Transverse colon (tissue), 4 donors: ENCODE measurements around the gene SP2. TPM values are rescaled to one million over a fixed set of nuclear protein-coding genes. Genes with fewer than 3 reads are reported as not detected.

ENCODE experiments used
- DNase-seq: peaks from one replicate; pipeline ENCODE4 v3.0.0-alpha.2; 2019
- H3K27ac ChIP-seq, 4 donors: fragments of 200-600 bp; sonication (generic); 2 replicates each; pipeline ENCODE4 v1.5.1; 2016 to 2018; ENCODE audit warnings: inconsistent platforms in 4 of 4
- H3K27me3 ChIP-seq: fragments of 200-600 bp; sonication (generic); 2 replicates; pipeline ENCODE4 v1.5.1; 2017; ENCODE audit warnings: inconsistent platforms
- H3K36me3 ChIP-seq, 4 donors: fragments of 200-600 bp; sonication (generic); 2 replicates each; pipeline ENCODE4 v1.5.1; 2017 to 2019; ENCODE audit warnings: inconsistent platforms in 4 of 4
- H3K4me1 ChIP-seq, 4 donors: fragments of 200-600 bp; sonication (generic); 2 replicates each; pipeline ENCODE4 v1.5.1; 2017 to 2020; ENCODE audit warnings: inconsistent platforms in 4 of 4
- H3K4me3 ChIP-seq, 4 donors: fragments of 200-600 bp; sonication (generic); 1 replicate in 1 of 4; 2 replicates in 3 of 4; pipeline versions ENCODE4 v1.5.1 to v1.6.1; 2017 to 2019; ENCODE audit warnings: inconsistent platforms in 4 of 4
- H3K9me3 ChIP-seq, 2 donors: fragments of 200-600 bp; sonication (generic); 2 replicates each; pipeline ENCODE4 v1.5.1; 2017 to 2019; ENCODE audit warnings: inconsistent platforms in 2 of 2
- EP300 ChIP-seq: sonication (generic); formaldehyde crosslinking; IDR thresholded peaks from one replicate; pipeline ENCODE4 v1.6.1; 2017; ENCODE audit warnings: antibody characterized with exemption, low read depth
- POLR2A ChIP-seq: fragments of 450-650 bp; IDR thresholded peaks from one replicate; pipeline ENCODE4 v1.6.1; 2016; ENCODE audit warnings: antibody characterized with exemption, mild to moderate bottlenecking, moderate library complexity
- POLR2AphosphoS5 ChIP-seq, 3 donors: sonication (generic); formaldehyde crosslinking; IDR thresholded peaks; one replicate each; pipeline ENCODE4 v1.6.1; 2016; ENCODE audit warnings: antibody characterized with exemption in 3 of 3
- WGBS, 2 donors: methylation state at CpG; one replicate each; pipeline ENCODE4 v1.1.5; 2018; ENCODE audit warnings: low coverage in 1 of 2; 5-methylcytosine and 5-hydroxymethylcytosine counted together
- in situ Hi-C, 4 donors: fragments of 200-750 bp; cut with MboI; loops; one replicate each; pipeline versions ENCODE4 v1.15.0 to v1.15.1; 2017; ENCODE audit warnings: low sequenced_read_pairs in 3 of 4, low pct_ligation_motif_present in 1 of 4, low pct_unique_long_range_greater_than_20kb in 1 of 4
- intact Hi-C: fragments of 100-400 bp; cut with DNase I; formaldehyde crosslinking; loops from one replicate; pipeline ENCODE4 v1.15.1; 2023; ENCODE audit warnings: low total_unique reads
- total RNA-seq, 4 donors: library from RNA; depleted of rRNA; stranded (reverse); fragments of >200 nt; gene quantifications; one replicate each; pipeline ENCODE4 v1.1.0, GENCODE V29; 2016
- TF ChIP-seq, protein P1 (sequence below), 5 experiments: fragments of 200-600 bp in 3 of 5; fragments of 450-650 bp in 2 of 5; sonication (generic) in 3 of 5; IDR thresholded peaks; 1 replicate in 2 of 5; 2 replicates in 3 of 5; pipeline ENCODE4 v1.5.1; 2016 to 2017; ENCODE audit warnings: antibody characterized with exemption in 5 of 5, inconsistent platforms in 3 of 5, mild to moderate bottlenecking in 2 of 5, moderate library complexity in 1 of 5

SP2 gene
- total RNA-seq, 4 donors from 2014 or later, result 8.3 to 22.1 (median 17.4) TPM

DNA sequence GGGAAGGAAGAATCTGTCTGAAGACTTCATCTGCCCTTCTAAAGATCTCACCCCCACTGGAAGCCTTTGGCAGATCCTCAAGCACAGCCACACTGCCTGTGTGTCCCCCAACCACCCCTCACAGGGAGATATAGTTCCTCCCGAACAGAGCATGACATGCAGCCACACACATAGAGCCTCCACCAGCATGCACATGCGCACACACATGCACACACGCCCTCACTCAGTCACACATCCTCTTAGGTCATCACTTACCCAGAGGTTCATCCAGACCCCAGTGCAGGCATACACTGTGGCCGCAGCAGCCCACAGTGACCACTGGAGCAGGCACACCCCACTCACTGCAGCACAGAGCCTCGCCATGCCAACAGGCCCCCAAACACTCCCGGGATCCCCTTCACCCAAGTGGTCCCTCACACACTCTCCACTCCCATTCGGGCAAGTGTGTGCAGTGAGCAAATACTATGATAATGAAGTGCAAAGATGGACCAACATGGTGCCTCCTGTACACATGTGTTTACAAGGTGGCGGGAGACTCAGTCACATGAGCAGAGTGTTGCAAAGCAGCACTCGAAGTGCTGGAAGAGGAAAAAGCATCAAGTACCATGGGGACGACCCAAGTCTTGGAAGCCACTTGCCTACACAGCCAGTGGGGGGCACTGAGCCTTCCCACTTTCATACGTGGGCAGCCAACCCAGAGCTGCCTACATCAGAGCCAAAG lies 28.1 kb upstream of the SP2 start:
- intact Hi-C loops (no loop called here), in situ Hi-C loops (no loop called here)
- TF ChIP-seq EP300, result no peak
- no peak for TF ChIP-seq POLR2AphosphoS5 (IDR thresholded peaks at IDR 0.05)
- no peak for TF ChIP-seq POLR2A
- TF ChIP-seq, protein P1, sequence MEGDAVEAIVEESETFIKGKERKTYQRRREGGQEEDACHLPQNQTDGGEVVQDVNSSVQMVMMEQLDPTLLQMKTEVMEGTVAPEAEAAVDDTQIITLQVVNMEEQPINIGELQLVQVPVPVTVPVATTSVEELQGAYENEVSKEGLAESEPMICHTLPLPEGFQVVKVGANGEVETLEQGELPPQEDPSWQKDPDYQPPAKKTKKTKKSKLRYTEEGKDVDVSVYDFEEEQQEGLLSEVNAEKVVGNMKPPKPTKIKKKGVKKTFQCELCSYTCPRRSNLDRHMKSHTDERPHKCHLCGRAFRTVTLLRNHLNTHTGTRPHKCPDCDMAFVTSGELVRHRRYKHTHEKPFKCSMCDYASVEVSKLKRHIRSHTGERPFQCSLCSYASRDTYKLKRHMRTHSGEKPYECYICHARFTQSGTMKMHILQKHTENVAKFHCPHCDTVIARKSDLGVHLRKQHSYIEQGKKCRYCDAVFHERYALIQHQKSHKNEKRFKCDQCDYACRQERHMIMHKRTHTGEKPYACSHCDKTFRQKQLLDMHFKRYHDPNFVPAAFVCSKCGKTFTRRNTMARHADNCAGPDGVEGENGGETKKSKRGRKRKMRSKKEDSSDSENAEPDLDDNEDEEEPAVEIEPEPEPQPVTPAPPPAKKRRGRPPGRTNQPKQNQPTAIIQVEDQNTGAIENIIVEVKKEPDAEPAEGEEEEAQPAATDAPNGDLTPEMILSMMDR (IDR thresholded peaks at IDR 0.05), result no peak
- no peaks in the 10 kb centered on the region for H3K9me3 ChIP-seq
- no peak overlapping the region for H3K4me3 ChIP-seq
- peaks cover 45% of the 10 kb centered on the region for H3K27me3 ChIP-seq
- WGBS, 2 donors, result 67 to 81% methylated on average over 3 to 11 of the region's 11 CpGs
- peaks cover 0 to 9% (median 3%) of the 10 kb centered on the region in 4 donors for H3K4me1 ChIP-seq
- no peak overlapping the region for H3K27ac ChIP-seq
- no peaks in the 10 kb centered on the region for H3K36me3 ChIP-seq
- DNase-seq, result no peak

DNA sequence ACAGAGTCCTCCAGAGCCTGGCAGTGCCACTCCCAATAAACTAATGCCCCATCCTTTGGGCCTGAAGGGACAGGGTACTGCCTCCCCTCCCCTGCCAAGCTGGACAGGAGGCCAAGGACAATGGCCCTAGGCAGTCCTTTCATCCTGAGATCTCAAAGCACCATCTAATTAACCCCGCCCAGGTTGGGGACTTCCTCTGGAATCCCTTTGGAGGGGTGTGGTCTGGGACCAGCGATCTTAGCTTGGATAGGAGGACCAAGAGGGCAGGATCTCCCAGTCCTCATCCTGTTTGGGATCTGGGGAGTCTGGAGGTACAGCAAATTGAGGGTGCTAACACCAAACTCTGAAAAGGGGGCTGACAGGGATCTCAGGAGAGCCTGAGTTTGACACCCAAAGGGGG lies 26.9 kb upstream of the SP2 start:
- 44% methylated on average over 2 of the region's 2 CpGs; no CpG with 5 or more reads in 1 of the 2 donors for WGBS, 2 donors
- TF ChIP-seq POLR2AphosphoS5 (IDR thresholded peaks at IDR 0.05) (no peak), POLR2A (no peak), EP300 (no peak)
- TF ChIP-seq, protein P1 (IDR thresholded peaks at IDR 0.05), result no peak
- in situ Hi-C loops, result no loop called here
- no peak for DNase-seq
- Histone ChIP-seq H3K27ac (no peak overlapping the region), H3K4me3 (no peak overlapping the region), H3K4me1 (peaks cover 0 to 9% (median 3%) of the 10 kb centered on the region in 4 donors), H3K9me3 (no peaks in the 10 kb centered on the region), H3K27me3 (peaks cover 51% of the 10 kb centered on the region), H3K36me3 (no peaks in the 10 kb centered on the region)
- intact Hi-C loops, result no loop called here

DNA sequence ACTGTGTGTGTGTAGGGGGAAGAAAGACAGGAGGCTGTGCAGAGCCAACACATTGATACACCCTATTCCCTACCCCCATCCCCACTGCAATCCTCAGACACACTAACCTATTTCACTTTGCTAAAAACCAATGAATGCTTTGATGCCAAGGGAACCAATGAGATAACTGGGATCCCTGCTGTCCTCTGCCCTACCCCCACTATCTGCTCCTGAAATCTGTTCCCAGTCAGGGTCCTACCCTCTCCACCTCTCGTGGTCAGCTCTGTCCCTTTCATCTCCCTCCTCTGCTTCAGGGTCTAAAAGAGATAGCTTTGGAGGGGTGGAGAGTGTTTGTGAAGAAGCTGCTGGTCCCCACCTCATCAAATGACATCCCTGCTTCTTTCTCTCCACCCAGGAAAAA lies 26.0 kb upstream of the SP2 start:
- no peak for DNase-seq
- TF ChIP-seq, protein P1 (IDR thresholded peaks at IDR 0.05), result no peak
- TF ChIP-seq POLR2AphosphoS5 (IDR thresholded peaks at IDR 0.05) (no peak), POLR2A (no peak), EP300 (no peak)
- 18% methylated on average over 1 of the region's 1 CpG; no CpG with 5 or more reads in 1 of the 2 donors for WGBS, 2 donors
- Histone ChIP-seq H3K27ac (no peak overlapping the region), H3K27me3 (peaks cover 57% of the 10 kb centered on the region), H3K36me3 (no peaks in the 10 kb centered on the region), H3K4me3 (no peak overlapping the region), H3K9me3 (no peaks in the 10 kb centered on the region), H3K4me1 (peaks cover 0 to 4% (median under 1%) of the 10 kb centered on the region in 4 donors)
- intact Hi-C loops, result no loop called here
- in situ Hi-C loops, result no loop called here

GRCh38 chr17:47871048-47871447 lies 25.0 kb upstream of the SP2 start:
- H3K27ac ChIP-seq, result no peak overlapping the region
- H3K27me3 ChIP-seq, result peaks cover 66% of the 10 kb centered on the region
- in situ Hi-C loops, result no loop called here

More at GRCh38 chr17:47871048-47871447, 25.0 kb upstream of the SP2 start:
- Histone ChIP-seq H3K4me3 (no peak overlapping the region), H3K9me3 (no peaks in the 10 kb centered on the region), H3K36me3 (no peaks in the 10 kb centered on the region), H3K4me1 (no peaks in the 10 kb centered on the region)
- no peak for DNase-seq
- TF ChIP-seq POLR2A (no peak), EP300 (no peak), POLR2AphosphoS5 (IDR thresholded peaks at IDR 0.05) (no peak)
- TF ChIP-seq, protein P1 (IDR thresholded peaks at IDR 0.05), result no peak
- intact Hi-C loops, result no loop called here
